Measurements from ENCODE around the gene SMDT1.
"Not testable (repeated sequence)": the region's sequence is repeated elsewhere in the genome, so short reads cannot be mapped to it uniquely, and the experiment has no call there.

The SMDT1 gene

DNA sequence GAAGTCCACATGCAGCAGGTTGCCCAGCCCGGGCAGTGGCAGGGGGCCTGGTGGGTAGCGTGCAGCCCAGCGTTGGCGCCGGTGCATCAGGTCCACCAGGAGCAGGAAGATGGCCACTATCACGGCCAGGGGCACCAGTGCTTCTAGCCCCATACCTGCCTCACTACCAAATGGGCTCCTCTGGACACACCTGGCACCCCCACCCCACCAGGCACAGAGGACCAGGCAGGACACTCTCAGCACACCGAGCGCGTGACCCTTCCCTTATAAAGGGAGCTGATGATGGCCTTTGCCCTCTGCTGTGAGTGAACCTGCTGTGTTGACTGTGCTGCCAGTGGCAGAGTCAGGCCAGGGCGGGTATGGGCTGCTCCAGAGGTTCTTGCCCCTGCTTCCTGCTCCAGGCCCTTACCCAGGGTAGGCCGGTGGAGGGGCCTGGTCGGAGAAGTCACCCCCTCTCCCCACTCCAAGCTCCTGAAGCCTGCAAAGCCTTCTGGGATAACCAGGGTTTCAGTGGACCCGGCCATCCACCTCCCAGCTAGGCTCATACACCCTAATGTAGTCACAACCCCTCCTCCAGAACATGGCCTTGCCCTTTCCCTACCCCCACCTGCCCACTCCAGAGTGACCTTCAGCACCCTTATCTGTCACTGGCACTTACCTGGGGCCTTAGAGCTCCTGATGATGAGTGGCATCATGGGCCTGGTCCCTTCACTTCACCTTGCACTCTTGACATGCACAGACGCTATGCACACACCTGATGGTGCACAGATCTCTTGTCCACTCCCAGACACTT, 51.3 kb downstream of the SMDT1 start, which contains the start of gene CYP2D6:
CYP2D6 (minus strand) TSS at position 172 of the 793 bp plus-strand sequence; CDS start at position 153, 19 bp downstream.
- DNase-seq; H3K4me3 ChIP-seq (ENCODE audit: control insufficient read depth in 1 of 7, extremely low read depth in 1 of 7, insufficient read depth in 4 of 7, low read depth in 2 of 7, low read length in 6 of 7); POLR2A ChIA-PET; H3K9me3 ChIP-seq (ENCODE audit: control extremely low read depth in 1 of 5, control insufficient read depth in 4 of 5, insufficient read depth in 2 of 5, low read depth in 1 of 5, low read length in 4 of 5); H3K27ac ChIP-seq (ENCODE audit: insufficient read depth in 1 of 2, low read depth in 1 of 2, low read length in 2 of 2, poor library complexity in 1 of 2, severe bottlenecking in 2 of 2); H3K4me1 ChIP-seq (ENCODE audit: control extremely low read depth in 1 of 4, control insufficient read depth in 4 of 4, insufficient read depth in 4 of 4, low read length in 3 of 4); H3K36me3 ChIP-seq (ENCODE audit: control insufficient read depth in 4 of 4, insufficient read depth in 4 of 4, low read length in 3 of 4): not testable (repeated sequence)
- CTCF ChIA-PET: interaction anchor here (1.4 kb wide), 1 partner anchor 26 kb away, joined by 3 read pairs; no protein-coding TSS in a partner anchor
- WGBS (ENCODE audit: insufficient coverage): 92% methylated on average over 10 of the region's 14 CpGs
- peaks cover 0 to 21% (median 0%) of the 10 kb centered on the region in 5 experiments for H3K27me3 ChIP-seq (replicated peaks in 2 of 5; ENCODE audit: control insufficient read depth in 4 of 5, insufficient read depth in 5 of 5, low read length in 4 of 5)

DNA sequence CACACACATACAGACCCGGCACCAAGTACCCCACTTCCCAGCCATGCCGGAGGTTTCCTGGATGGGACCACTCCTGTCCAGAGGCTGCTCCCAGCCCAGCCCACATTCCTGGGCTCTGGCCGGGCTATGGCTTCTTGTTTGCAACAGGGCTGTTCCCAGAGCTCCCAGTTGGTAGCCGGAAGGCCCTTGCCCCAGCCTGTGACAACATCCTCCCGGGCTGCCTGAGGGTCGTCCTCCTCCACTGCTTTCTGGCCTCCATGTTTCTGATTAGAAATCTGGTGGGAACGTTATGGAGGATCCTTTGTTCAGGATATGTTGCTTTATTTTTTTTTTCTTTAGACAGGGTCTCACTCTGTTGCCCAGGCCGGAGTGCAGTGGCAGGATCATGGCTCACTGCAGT, 52.1 kb downstream of the SMDT1 start:
- 84% methylated on average over 8 of the region's 8 CpGs for WGBS (ENCODE audit: insufficient coverage)
- Histone ChIP-seq H3K9me3 (ENCODE audit: control extremely low read depth in 1 of 5, control insufficient read depth in 4 of 5, insufficient read depth in 2 of 5, low read depth in 1 of 5, low read length in 4 of 5) (no peaks in the 10 kb centered on the region), H3K36me3 (ENCODE audit: control insufficient read depth in 4 of 4, insufficient read depth in 4 of 4, low read length in 3 of 4) (no peaks in the 10 kb centered on the region), H3K4me1 (ENCODE audit: control extremely low read depth in 1 of 4, control insufficient read depth in 4 of 4, insufficient read depth in 4 of 4, low read length in 3 of 4) (no peaks in the 10 kb centered on the region), H3K4me3 (ENCODE audit: control insufficient read depth in 1 of 7, extremely low read depth in 1 of 7, insufficient read depth in 4 of 7, low read depth in 2 of 7, low read length in 6 of 7) (no peak overlapping the region), H3K27ac (ENCODE audit: insufficient read depth in 1 of 2, low read depth in 1 of 2, low read length in 2 of 2, poor library complexity in 1 of 2, severe bottlenecking in 2 of 2) (no peak overlapping the region), H3K27me3 (replicated peaks in 2 of 5; ENCODE audit: control insufficient read depth in 4 of 5, insufficient read depth in 5 of 5, low read length in 4 of 5) (peaks cover 0 to 21% (median 0%) of the 10 kb centered on the region in 5 experiments)
- POLR2A ChIA-PET: no interaction called here
- CTCF ChIA-PET: interaction anchor here (1.0 to 1.5 kb wide), 5 partner anchors 14 to 40 kb away, joined by 3 to 4 read pairs (median 3); no protein-coding TSS in a partner anchor
- no peak for DNase-seq

DNA sequence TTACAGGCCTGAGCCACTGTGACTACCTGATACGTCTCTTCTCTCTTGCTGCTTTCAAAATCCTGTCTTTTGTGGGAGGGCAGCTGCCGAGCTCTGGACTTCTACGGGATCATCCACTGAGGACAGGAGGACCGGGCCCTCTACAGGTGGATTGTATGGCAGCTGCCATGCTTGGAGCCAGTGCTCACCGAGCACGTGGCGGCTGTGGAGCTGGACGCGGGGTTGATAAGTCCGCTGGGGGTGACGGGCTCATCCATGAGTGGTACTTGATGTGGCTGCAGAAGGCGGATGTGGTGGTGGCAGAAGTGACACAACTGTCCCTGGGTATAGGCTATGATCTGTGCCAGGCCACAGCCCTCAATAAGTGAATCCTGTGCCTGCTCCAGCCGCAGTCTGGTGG, 53.0 kb downstream of the SMDT1 start:
- Histone ChIP-seq H3K9me3 (ENCODE audit: control extremely low read depth in 1 of 5, control insufficient read depth in 4 of 5, insufficient read depth in 2 of 5, low read depth in 1 of 5, low read length in 4 of 5) (no peaks in the 10 kb centered on the region), H3K27me3 (replicated peaks in 2 of 5; ENCODE audit: control insufficient read depth in 4 of 5, insufficient read depth in 5 of 5, low read length in 4 of 5) (peaks cover 0 to 21% (median 0%) of the 10 kb centered on the region in 5 experiments), H3K27ac (ENCODE audit: insufficient read depth in 1 of 2, low read depth in 1 of 2, low read length in 2 of 2, poor library complexity in 1 of 2, severe bottlenecking in 2 of 2) (no peak overlapping the region), H3K36me3 (ENCODE audit: control insufficient read depth in 4 of 4, insufficient read depth in 4 of 4, low read length in 3 of 4) (no peaks in the 10 kb centered on the region), H3K4me3 (ENCODE audit: control insufficient read depth in 1 of 7, extremely low read depth in 1 of 7, insufficient read depth in 4 of 7, low read depth in 2 of 7, low read length in 6 of 7) (no peak overlapping the region), H3K4me1 (ENCODE audit: control extremely low read depth in 1 of 4, control insufficient read depth in 4 of 4, insufficient read depth in 4 of 4, low read length in 3 of 4) (no peaks in the 10 kb centered on the region)
- WGBS (ENCODE audit: insufficient coverage): 92% methylated on average over 13 of the region's 13 CpGs
- POLR2A ChIA-PET: interaction anchor here (0.5 kb wide), 1 partner anchor 429 kb away, joined by 3 read pairs; no protein-coding TSS in a partner anchor
- no peak for DNase-seq
- CTCF ChIA-PET: interaction anchor here (0.6 to 1.5 kb wide), 6 partner anchors 9 to 129 kb away, joined by 3 to 4 read pairs (median 3); no protein-coding TSS in a partner anchor

All from common myeloid progenitor, CD34-positive (primary cell).